HEK293T (cell line): ENCODE measurements around the gene RPA1.

Experiments
- BHLHE40 ChIP-seq: fragments of 450-650 bp; IDR thresholded peaks from 2 replicates; pipeline ENCODE4 v1.6.1; 2016; ENCODE audit warnings: mild to moderate bottlenecking, moderate library complexity, borderline replicate concordance
- FOXM1 ChIP-seq: fragments of 450-650 bp; IDR thresholded peaks from 2 replicates; pipeline ENCODE4 v1.6.1; 2017; ENCODE audit warnings: mild to moderate bottlenecking, borderline replicate concordance
- SP1 ChIP-seq: fragments of 450-650 bp; IDR thresholded peaks from 2 replicates; pipeline ENCODE4 v1.6.1; 2017
- TF ChIP-seq, protein P1 (sequence below): fragments of 450-650 bp; IDR thresholded peaks from 2 replicates; pipeline ENCODE4 v1.6.1; 2016

- no peak for TF ChIP-seq BHLHE40
- TF ChIP-seq FOXM1, result no peak
- no peak for TF ChIP-seq SP1
- TF ChIP-seq, protein P1, sequence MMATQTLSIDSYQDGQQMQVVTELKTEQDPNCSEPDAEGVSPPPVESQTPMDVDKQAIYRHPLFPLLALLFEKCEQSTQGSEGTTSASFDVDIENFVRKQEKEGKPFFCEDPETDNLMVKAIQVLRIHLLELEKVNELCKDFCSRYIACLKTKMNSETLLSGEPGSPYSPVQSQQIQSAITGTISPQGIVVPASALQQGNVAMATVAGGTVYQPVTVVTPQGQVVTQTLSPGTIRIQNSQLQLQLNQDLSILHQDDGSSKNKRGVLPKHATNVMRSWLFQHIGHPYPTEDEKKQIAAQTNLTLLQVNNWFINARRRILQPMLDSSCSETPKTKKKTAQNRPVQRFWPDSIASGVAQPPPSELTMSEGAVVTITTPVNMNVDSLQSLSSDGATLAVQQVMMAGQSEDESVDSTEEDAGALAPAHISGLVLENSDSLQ, result no peak
Observed at GRCh38 chr17:1934901-1935300, 105.1 kb downstream of the RPA1 start.
